Coronary artery (tissue), 2 donors: ENCODE results near the gene AGL.

Experiments
- DNase-seq: peaks from one replicate; pipeline ENCODE4 v3.0.0-alpha.2; 2017; ENCODE audit warnings: low spot score
- H3K27ac ChIP-seq, 2 donors: fragments of 200-600 bp; sonication (generic); one replicate each; pipeline ENCODE4 v1.5.1; 2016 to 2019
- H3K4me3 ChIP-seq: fragments of 200-600 bp; sonication (generic); 2 replicates; pipeline ENCODE4 v1.5.1; 2016; ENCODE audit warnings: mild to moderate bottlenecking, moderate library complexity
- CTCF ChIP-seq: fragments of 200-600 bp; sonication (generic); IDR thresholded peaks from one replicate; pipeline ENCODE4 v1.5.1; 2019; ENCODE audit warnings: antibody characterized with exemption

AGL gene

GRCh38 chr1:99849744-99850458 lies at the start of gene AGL:
Gene AGL (plus strand): TSS chr1:99850361. CDS start chr1:99851043, 682 bp downstream.
- DNase-seq, result peak; percentile 87
- Histone ChIP-seq H3K4me3 (peak within 1 kb of the TSS; percentile 85), H3K27ac (peak within 1 kb of the TSS; percentile 88 to 92)
- no peak for TF ChIP-seq CTCF

- DNase-seq, result no peak
- H3K4me3 ChIP-seq, result no peak overlapping the region
- H3K27ac ChIP-seq, result no peak overlapping the region
- no peak for TF ChIP-seq CTCF
Observed at GRCh38 chr1:99801584-99801983, 48.6 kb upstream of the AGL start.

- H3K4me3 ChIP-seq, result no peak overlapping the region
- no peak for DNase-seq
- no peak for TF ChIP-seq CTCF
- no peak overlapping the region for H3K27ac ChIP-seq
Observed at GRCh38 chr1:99806882-99807281, 43.3 kb upstream of the AGL start.

GRCh38 chr1:99808391-99809115 lies 41.6 kb upstream of the AGL start:
- H3K27ac ChIP-seq, result peak overlapping the region; percentile 36 to 66
- H3K4me3 ChIP-seq, result peak overlapping the region; percentile 46
- peak; percentile 24 for TF ChIP-seq CTCF
- DNase-seq, result no peak

GRCh38 chr1:99811075-99811474 lies 39.1 kb upstream of the AGL start:
- DNase-seq, result no peak
- no peak overlapping the region for H3K27ac ChIP-seq
- H3K4me3 ChIP-seq, result no peak overlapping the region
- no peak for TF ChIP-seq CTCF

GRCh38 chr1:99811747-99812146 lies 38.4 kb upstream of the AGL start:
- TF ChIP-seq CTCF, result no peak

More at GRCh38 chr1:99811747-99812146, 38.4 kb upstream of the AGL start:
- Histone ChIP-seq H3K27ac (no peak overlapping the region), H3K4me3 (no peak overlapping the region)
- DNase-seq, result no peak
